Spinal cord (tissue), 10 donors: ENCODE measurements around the gene KDELR1. TPM values are rescaled to one million over a fixed set of nuclear protein-coding genes. Genes with fewer than 3 reads are reported as not detected.

Experiments used
- DNase-seq, 6 donors: peaks; one replicate each; pipeline versions ENCODE4 v3.0.0 to v3.0.0-alpha.2; 2013 to 2015; ENCODE audit warnings: low spot score in 6 of 6, low read depth in 4 of 6
- H3K27ac ChIP-seq: one replicate; pipeline ENCODE4 v1.5.1; 2013; ENCODE audit warnings: low read depth, low read length, control low read depth
- H3K27me3 ChIP-seq: one replicate; pipeline ENCODE4 v1.6.1; 2013; ENCODE audit warnings: low read length; ENCODE audit not compliant: control insufficient read depth, insufficient read depth
- H3K36me3 ChIP-seq: one replicate; pipeline ENCODE4 v1.6.1; 2013; ENCODE audit warnings: low read length; ENCODE audit not compliant: control insufficient read depth, insufficient read depth
- H3K4me1 ChIP-seq: one replicate; pipeline ENCODE4 v1.6.1; 2013; ENCODE audit warnings: low read length; ENCODE audit not compliant: control insufficient read depth, insufficient read depth
- H3K4me3 ChIP-seq: one replicate; pipeline ENCODE4 v1.5.1; 2013; ENCODE audit warnings: low read depth, low read length, control low read depth
- H3K9me3 ChIP-seq: one replicate; pipeline ENCODE4 v1.6.1; 2013; ENCODE audit warnings: low read length; ENCODE audit not compliant: control insufficient read depth, insufficient read depth
- WGBS: methylation state at CpG from one replicate; pipeline ENCODE4 v1.1.5; 2013; ENCODE audit warnings: missing lambda C conversion rate; ENCODE audit not compliant: insufficient coverage; 5-methylcytosine and 5-hydroxymethylcytosine counted together
- polyA plus RNA-seq, 2 donors: library from polyadenylated mRNA; unstranded; fragments of 120-200 nt; gene quantifications; one replicate each; pipeline ENCODE4 v1.2.1, GENCODE V29; 2013; ENCODE audit not compliant: insufficient read length in 2 of 2
- total RNA-seq, 2 donors: library from RNA; depleted of rRNA in 1 of 2; stranded (reverse); fragments of 120-200 nt in 1 of 2; fragments of >200 nt in 1 of 2; gene quantifications; one replicate each; pipeline versions ENCODE4 v1.2.3 to v1.2.4, GENCODE V29; 2013 to 2014
- donor health status: healthy.

The KDELR1 gene
- total and polyA plus RNA-seq, 4 donors = 44.6 to 141 (median 106) TPM

DNA sequence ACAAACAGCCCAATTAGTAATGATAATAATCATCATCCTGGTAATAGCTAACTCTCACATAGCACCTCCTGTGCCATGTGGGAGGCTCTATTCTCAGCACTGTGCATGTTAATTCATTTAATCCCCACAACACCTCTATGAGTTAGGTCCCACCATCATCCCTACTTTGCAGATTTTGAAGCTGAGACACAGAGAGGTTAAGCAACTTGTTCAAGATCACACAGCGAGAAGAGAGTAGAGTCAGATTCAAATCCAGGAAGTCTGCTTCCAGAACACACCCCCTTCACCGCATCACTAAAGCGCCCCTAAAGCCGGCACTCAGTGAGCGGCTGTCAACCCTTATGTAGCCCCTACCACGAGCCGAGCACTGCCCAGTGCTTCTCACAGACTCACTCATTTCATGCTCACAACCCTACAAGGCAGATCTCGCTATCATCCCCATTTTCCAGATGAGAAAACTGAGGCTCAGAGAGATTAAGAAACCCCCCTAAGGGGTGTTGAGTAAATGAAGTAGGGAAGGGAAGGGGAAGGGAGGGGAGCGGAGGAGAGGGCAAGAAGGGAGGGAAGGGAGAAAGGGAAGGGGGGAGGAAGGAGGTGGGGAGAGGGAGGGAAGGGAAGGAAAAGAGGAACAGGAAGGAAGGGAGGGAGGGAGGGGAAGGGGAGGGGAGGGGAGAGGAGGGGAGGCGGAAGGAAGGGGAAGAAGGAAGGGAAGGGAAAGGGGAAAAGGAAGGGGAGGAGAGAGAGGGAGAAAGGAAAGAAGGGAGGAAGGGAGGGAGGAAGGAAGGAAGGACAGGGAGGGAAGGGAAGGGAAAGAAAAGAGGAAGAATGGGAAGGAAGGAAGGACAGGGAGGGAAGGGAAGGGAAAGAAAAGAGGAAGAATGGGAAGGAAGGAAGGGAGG, 49.6 kb downstream of the KDELR1 start:
- Histone ChIP-seq H3K9me3 (no peaks in the 10 kb centered on the region), H3K4me1 (peaks cover 11% of the 10 kb centered on the region), H3K36me3 (peaks cover 29% of the 10 kb centered on the region), H3K27me3 (no peaks in the 10 kb centered on the region), H3K27ac (no peak overlapping the region), H3K4me3 (no peak overlapping the region)
- no peak for DNase-seq
- 99% methylated on average over 7 of the region's 10 CpGs for WGBS

DNA sequence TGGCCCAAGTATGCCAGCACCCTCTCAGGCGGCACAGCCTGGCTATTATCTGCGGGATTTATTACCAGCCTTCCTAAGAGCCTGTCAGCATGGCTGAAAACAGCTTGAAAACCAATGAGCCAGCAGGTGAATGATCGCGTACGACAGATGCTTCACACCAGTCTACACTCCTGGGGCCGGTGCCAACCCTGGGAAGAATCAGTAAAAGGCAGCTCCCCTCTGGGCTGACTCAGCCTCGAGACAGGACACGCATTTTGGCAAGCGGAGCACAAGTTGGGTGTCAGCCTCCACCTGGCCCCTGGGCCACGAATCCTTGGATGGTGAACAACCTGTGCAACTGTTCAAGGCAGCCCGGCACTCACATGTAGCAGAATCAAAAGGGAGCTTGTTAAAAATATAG, 50.4 kb downstream of the KDELR1 start:
- 42% methylated on average over 11 of the region's 11 CpGs for WGBS
- Histone ChIP-seq H3K9me3 (no peaks in the 10 kb centered on the region), H3K27ac (no peak overlapping the region), H3K36me3 (peaks cover 29% of the 10 kb centered on the region), H3K4me1 (peaks cover 11% of the 10 kb centered on the region), H3K27me3 (no peaks in the 10 kb centered on the region), H3K4me3 (no peak overlapping the region)
- DNase-seq = peak in 2 of 6 donors; percentile 73 to 91

DNA sequence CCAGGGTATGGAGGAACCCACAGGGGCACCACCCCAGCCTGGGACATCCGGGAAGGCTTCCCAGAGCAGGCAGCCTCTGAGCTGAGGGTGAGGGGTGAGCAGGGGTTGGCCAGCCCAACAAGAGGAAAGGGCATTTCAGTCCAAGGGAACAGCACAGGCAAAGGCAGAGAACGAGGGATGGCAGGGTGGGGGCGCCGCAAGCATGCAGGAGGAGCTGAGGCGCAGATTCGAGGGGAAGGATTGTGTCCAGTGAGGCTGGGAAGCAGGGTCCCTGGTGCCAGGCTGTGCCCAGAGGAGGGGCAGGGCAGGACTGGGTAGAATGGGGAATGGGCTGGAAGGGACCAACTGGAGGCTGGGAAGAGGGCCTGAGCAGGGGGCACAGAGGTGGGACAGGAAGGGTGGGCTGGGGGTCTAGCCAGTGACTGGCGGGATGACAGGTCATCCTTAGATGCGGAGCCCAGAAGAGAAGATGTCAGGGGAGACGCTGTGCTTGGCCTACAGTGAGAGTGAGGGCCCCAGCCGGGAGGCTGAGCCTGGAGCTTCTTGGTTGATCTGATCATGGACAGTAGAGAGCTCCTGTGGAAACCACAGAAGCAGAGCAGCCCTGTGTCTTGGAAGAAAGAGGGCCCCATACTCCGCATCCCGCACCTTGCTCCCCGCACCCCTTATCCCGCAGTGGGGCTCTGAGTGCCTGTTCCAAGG, 52.4 kb downstream of the KDELR1 start:
- 89% methylated on average over 14 of the region's 14 CpGs for WGBS
- H3K9me3 ChIP-seq = no peaks in the 10 kb centered on the region
- H3K27me3 ChIP-seq = no peaks in the 10 kb centered on the region
- peaks cover 13% of the 10 kb centered on the region for H3K4me1 ChIP-seq
- peaks cover 26% of the 10 kb centered on the region for H3K36me3 ChIP-seq
- H3K4me3 ChIP-seq = no peak overlapping the region
- no peak for DNase-seq
- H3K27ac ChIP-seq = no peak overlapping the region

DNA sequence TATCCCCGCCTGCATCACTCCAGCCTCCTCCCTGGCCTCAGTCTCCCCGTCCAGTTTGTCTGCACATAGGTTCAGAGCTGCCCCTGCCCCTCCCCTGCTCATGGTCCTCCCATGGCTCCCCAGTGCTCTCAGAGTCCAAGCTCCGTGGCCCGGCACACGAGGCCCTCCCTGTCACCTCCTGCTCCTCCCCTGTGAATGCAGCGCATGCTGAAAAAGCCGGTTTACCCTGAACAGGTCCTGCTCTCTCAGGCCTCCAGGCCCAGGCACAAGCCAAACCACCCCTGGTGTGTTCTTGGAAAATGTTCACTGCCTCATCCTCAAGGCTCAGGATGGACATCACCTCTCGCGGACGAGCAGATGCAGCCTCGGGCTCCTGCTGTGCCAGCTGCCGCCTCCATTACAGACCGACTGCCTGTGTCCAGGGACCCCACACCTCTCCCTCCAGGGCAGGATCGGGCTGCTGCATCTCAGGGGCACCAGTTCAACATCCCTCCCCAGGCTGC, 53.0 kb downstream of the KDELR1 start:
- peaks cover 25% of the 10 kb centered on the region for H3K36me3 ChIP-seq
- WGBS = 74% methylated on average over 13 of the region's 14 CpGs
- H3K9me3 ChIP-seq = no peaks in the 10 kb centered on the region
- H3K4me3 ChIP-seq = no peak overlapping the region
- H3K4me1 ChIP-seq = peaks cover 20% of the 10 kb centered on the region
- H3K27ac ChIP-seq = no peak overlapping the region
- no peaks in the 10 kb centered on the region for H3K27me3 ChIP-seq
- no peak for DNase-seq

DNA sequence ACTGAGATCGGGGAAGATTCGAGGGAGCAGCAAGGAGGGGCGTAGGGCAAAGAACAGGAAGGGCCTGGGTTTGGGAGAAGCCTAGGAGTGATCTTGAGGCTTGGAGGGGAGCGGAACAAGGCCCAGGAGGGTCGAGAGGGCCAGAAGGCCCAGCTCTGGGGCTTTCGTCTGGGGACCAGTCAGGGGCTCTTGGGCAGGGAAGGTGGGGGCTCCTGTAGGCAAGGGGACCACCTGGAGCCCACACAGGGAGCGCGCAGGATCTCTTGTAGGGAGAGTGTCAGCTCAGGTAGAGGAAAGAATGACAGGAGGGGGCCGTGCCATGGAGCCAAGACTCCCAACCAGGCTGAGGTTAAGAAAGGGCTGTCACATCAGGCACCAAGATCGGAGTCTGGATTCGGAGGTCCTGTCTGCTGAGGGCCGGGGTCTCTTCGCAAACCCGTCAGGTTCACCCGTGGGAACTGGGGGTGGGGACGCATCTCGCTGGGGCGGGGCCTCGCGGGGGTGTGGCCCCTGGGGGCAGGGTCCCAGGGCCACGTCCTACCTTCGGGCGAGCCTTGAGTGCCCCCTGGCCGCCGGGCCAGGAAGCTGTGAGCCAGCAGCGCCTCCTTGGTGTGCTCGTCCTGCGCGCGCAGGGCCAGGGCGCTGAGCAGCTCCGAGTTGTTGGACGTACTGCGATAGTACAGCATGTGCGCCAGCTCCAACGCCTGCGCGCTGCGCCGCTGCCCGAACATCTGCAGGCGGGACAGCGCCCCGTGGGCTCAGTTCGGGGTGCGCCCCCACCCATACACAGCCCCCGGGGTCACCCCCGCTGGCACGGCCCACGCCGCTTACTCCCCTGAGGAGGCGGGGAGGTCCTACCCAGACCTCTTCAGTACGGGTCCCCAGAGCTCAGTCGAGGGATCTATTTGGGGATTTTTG, 57.6 kb downstream of the KDELR1 start:
- Histone ChIP-seq H3K4me1 (peaks cover 33% of the 10 kb centered on the region), H3K4me3 (peak overlapping the region; percentile 64), H3K27me3 (no peaks in the 10 kb centered on the region), H3K36me3 (peaks cover 8% of the 10 kb centered on the region), H3K27ac (peak overlapping the region; percentile 83), H3K9me3 (no peaks in the 10 kb centered on the region)
- WGBS = 8% methylated on average over 48 of the region's 54 CpGs
- DNase-seq = peak in 2 of 6 donors; percentile 58 to 83

DNA sequence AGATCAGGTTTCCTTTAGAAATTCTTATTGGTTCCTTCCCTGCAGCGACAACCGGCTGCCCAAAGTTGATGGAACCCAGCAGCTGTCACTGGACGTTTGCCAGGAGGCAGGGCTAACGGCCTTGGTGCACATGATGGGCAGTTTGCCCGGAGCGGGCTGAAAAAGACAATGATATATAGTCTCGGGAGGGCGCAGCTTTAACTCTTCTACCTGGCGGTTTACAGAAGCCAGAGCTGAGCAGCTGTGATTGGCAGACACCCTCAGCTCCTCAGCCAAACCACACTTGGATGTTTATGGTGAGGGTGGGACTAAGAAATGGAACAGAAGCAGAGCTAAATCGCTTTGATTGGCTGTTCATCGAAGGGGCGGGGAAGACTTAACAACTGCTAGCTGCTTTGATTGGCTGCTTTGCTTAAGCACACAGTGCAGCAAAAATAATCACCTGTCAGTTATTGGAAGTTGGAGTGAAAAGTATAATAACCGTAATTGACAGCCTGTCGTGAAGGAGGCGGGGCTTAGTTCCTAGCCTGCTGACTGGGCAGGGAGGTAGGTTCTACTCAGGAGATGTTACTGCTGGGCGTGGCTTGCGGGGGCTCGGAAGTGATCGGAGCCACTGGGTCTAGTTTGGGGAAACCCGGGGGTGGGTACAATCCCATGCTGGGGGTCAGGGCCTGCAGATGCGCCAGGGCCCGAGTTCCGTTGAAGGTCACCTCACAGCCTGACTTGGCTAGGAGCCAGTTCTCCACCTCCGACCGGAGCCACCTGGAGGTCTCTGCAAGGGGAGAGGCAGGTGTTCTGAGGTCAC, 58.5 kb downstream of the KDELR1 start:
- Histone ChIP-seq H3K4me1 (peaks cover 33% of the 10 kb centered on the region), H3K36me3 (no peaks in the 10 kb centered on the region), H3K27me3 (no peaks in the 10 kb centered on the region), H3K9me3 (no peaks in the 10 kb centered on the region), H3K4me3 (peak overlapping the region; percentile 64), H3K27ac (peak overlapping the region; percentile 83)
- peak; percentile 82 to 99 (median 90) for DNase-seq
- WGBS = 1% methylated on average over 20 of the region's 25 CpGs

Other genes with a start within 250 kb of the KDELR1 start
- 10 to 100 TPM; 21.7 to 37.3 TPM for gene LIG1, start 221.2 kb downstream of the KDELR1 start, total RNA-seq
- gene LIG1, start 221.2 kb downstream of the KDELR1 start, polyA plus RNA-seq = 10 to 100 TPM; 65.1 to 75.7 TPM
- 1 to 10 TPM; 1.8 to 2.0 TPM for gene ZSWIM9, start 220.9 kb downstream of the KDELR1 start, total RNA-seq
- 10 to 100 TPM; 10.3 to 13.2 TPM for gene ZSWIM9, start 220.9 kb downstream of the KDELR1 start, polyA plus RNA-seq
- 10 to 100 TPM; 35.8 to 48.4 TPM for gene CARD8, start 135.6 kb downstream of the KDELR1 start, total RNA-seq
- 10 to 100 TPM; 42.7 to 45.7 TPM for gene CARD8, start 135.6 kb downstream of the KDELR1 start, polyA plus RNA-seq
- 10 to 100 TPM in 1 of 2 donors, 1 to 10 TPM in 1; 7.2 to 13.6 TPM for gene ZNF114, start 121.5 kb downstream of the KDELR1 start, total RNA-seq
- gene ZNF114, start 121.5 kb downstream of the KDELR1 start, polyA plus RNA-seq = 1 to 10 TPM; 6.2 to 6.3 TPM
- gene EMP3, start 66.0 kb downstream of the KDELR1 start, total RNA-seq = 10 to 100 TPM; 31.6 to 77.1 TPM
- gene EMP3, start 66.0 kb downstream of the KDELR1 start, polyA plus RNA-seq = 10 to 100 TPM; 29.7 to 64.9 TPM
- 1 to 10 TPM; 3.5 to 6.7 TPM for gene TMEM143, start 27.6 kb downstream of the KDELR1 start, total RNA-seq
- 10 to 100 TPM; 10.0 to 14.7 TPM for gene TMEM143, start 27.6 kb downstream of the KDELR1 start, polyA plus RNA-seq
- gene SYNGR4, start 27.2 kb downstream of the KDELR1 start, total RNA-seq = not detected
- under 1 TPM; 0.35 to 0.76 TPM for gene SYNGR4, start 27.2 kb downstream of the KDELR1 start, polyA plus RNA-seq
- gene GRIN2D, start 2.1 kb upstream of the KDELR1 start, total RNA-seq = 1 to 10 TPM; 2.6 to 6.3 TPM
- 10 to 100 TPM; 30.9 to 32.0 TPM for gene GRIN2D, start 2.1 kb upstream of the KDELR1 start, polyA plus RNA-seq
- gene GRWD1, start 54.4 kb upstream of the KDELR1 start, total RNA-seq = 10 to 100 TPM; 10.5 to 23.4 TPM
- 10 to 100 TPM; 22.0 to 29.9 TPM for gene GRWD1, start 54.4 kb upstream of the KDELR1 start, polyA plus RNA-seq
- 1 to 10 TPM in 1 of 2 donors, under 1 TPM in 1; 0.61 to 1.4 TPM for gene KCNJ14, start 64.0 kb upstream of the KDELR1 start, total RNA-seq
- 1 to 10 TPM; 1.2 to 2.1 TPM for gene KCNJ14, start 64.0 kb upstream of the KDELR1 start, polyA plus RNA-seq
- 10 to 100 TPM; 29.9 to 49.8 TPM for gene CYTH2, start 77.8 kb upstream of the KDELR1 start, total RNA-seq
- 100 to 1,000 TPM in 1 of 2 donors, 10 to 100 TPM in 1; 98.0 to 109 TPM for gene CYTH2, start 77.8 kb upstream of the KDELR1 start, polyA plus RNA-seq
- gene LMTK3, start 120.3 kb upstream of the KDELR1 start, total RNA-seq = 10 to 100 TPM in 1 of 2 donors, 1 to 10 TPM in 1; 8.8 to 10.8 TPM
- gene LMTK3, start 120.3 kb upstream of the KDELR1 start, polyA plus RNA-seq = 10 to 100 TPM; 65.8 to 76.5 TPM
- under 1 TPM in 1 of 2 donors, not detected in 1; 0.39 TPM for gene SULT2B1, start 160.6 kb upstream of the KDELR1 start, total RNA-seq
- gene SULT2B1, start 160.6 kb upstream of the KDELR1 start, polyA plus RNA-seq = under 1 TPM; 0.48 to 0.90 TPM
- gene SPACA4, start 215.2 kb upstream of the KDELR1 start, total RNA-seq = not detected
- gene SPACA4, start 215.2 kb upstream of the KDELR1 start, polyA plus RNA-seq = under 1 TPM in 1 of 2 donors, not detected in 1; 0.54 TPM
- gene FAM83E, start 223.5 kb upstream of the KDELR1 start, total RNA-seq = under 1 TPM in 1 of 2 donors, not detected in 1; 0.61 TPM
- under 1 TPM; 0.13 to 0.45 TPM for gene FAM83E, start 223.5 kb upstream of the KDELR1 start, polyA plus RNA-seq
- gene RPL18, start 227.6 kb upstream of the KDELR1 start, total RNA-seq = 1,000 to 10,000 TPM in 1 of 2 donors, 100 to 1,000 TPM in 1; 747 to 1,623 TPM
- 1,000 to 10,000 TPM; 1,019 to 1,048 TPM for gene RPL18, start 227.6 kb upstream of the KDELR1 start, polyA plus RNA-seq
- gene SPHK2, start 228.0 kb upstream of the KDELR1 start, total RNA-seq = 10 to 100 TPM; 10.2 to 11.6 TPM
- 10 to 100 TPM; 36.6 to 39.3 TPM for gene SPHK2, start 228.0 kb upstream of the KDELR1 start, polyA plus RNA-seq
- gene DBP, start 245.8 kb upstream of the KDELR1 start, total RNA-seq = 10 to 100 TPM in 1 of 2 donors, 1 to 10 TPM in 1; 6.2 to 16.6 TPM
- 10 to 100 TPM; 14.0 to 16.2 TPM for gene DBP, start 245.8 kb upstream of the KDELR1 start, polyA plus RNA-seq